ENCODE data around the gene ARID5B. TPM values are rescaled to one million over a fixed set of nuclear protein-coding genes. Genes with fewer than 3 reads are reported as not detected.

ARID5B gene
- total RNA-seq, 1 donor from 2014 or later = 51.4 TPM

- no peak for DNase-seq (ENCODE audit: low spot score in 2 of 2, unreplicated experiment in 2 of 2)
- Mint-ChIP-seq H3K27ac (peak overlapping the region; percentile 93), H3K36me3 (peaks cover 13% of the 10 kb centered on the region), H3K27me3 (ENCODE audit: low read depth) (no peaks in the 10 kb centered on the region), H3K9me3 (no peaks in the 10 kb centered on the region), H3K4me1 (peaks cover 51% of the 10 kb centered on the region), H3K4me3 (no peak overlapping the region)
- no peak for TF ChIP-seq CTCF (IDR thresholded peaks at IDR 0.05; ENCODE audit: unreplicated experiment)
Observed at GRCh38 chr10:62016623-62017490, 115.4 kb downstream of the ARID5B start.

- no peak for TF ChIP-seq CTCF (IDR thresholded peaks at IDR 0.05; ENCODE audit: unreplicated experiment)
Observed at GRCh38 chr10:62017491-62017870, 116.0 kb downstream of the ARID5B start.

GRCh38 chr10:62018131-62018911, 116.8 kb downstream of the ARID5B start:
- Mint-ChIP-seq H3K4me1 (peaks cover 61% of the 10 kb centered on the region), H3K9me3 (peaks cover 8% of the 10 kb centered on the region)

More at GRCh38 chr10:62017491-62017870, 116.0 kb downstream of the ARID5B start:
- Mint-ChIP-seq H3K36me3 (peaks cover 10% of the 10 kb centered on the region), H3K4me3 (no peak overlapping the region), H3K27me3 (ENCODE audit: low read depth) (no peaks in the 10 kb centered on the region), H3K27ac (peak overlapping the region; percentile 93), H3K9me3 (no peaks in the 10 kb centered on the region), H3K4me1 (peaks cover 52% of the 10 kb centered on the region)
- DNase-seq (ENCODE audit: low spot score in 2 of 2, unreplicated experiment in 2 of 2) = no peak

GRCh38 chr10:62019013-62019684, 117.7 kb downstream of the ARID5B start:
- no peak for DNase-seq (ENCODE audit: low spot score in 2 of 2, unreplicated experiment in 2 of 2)
- no peaks in the 10 kb centered on the region for H3K27me3 Mint-ChIP-seq (ENCODE audit: low read depth)
- no peak for TF ChIP-seq CTCF (IDR thresholded peaks at IDR 0.05; ENCODE audit: unreplicated experiment)
- peaks cover 11% of the 10 kb centered on the region for H3K9me3 Mint-ChIP-seq
- H3K36me3 Mint-ChIP-seq = peaks cover 14% of the 10 kb centered on the region
- peak overlapping the region; percentile 75 for H3K27ac Mint-ChIP-seq
- no peak overlapping the region for H3K4me3 Mint-ChIP-seq
- H3K4me1 Mint-ChIP-seq = peaks cover 65% of the 10 kb centered on the region

More at GRCh38 chr10:62018131-62018911, 116.8 kb downstream of the ARID5B start:
- TF ChIP-seq CTCF (IDR thresholded peaks at IDR 0.05; ENCODE audit: unreplicated experiment) = no peak
- Mint-ChIP-seq H3K27me3 (ENCODE audit: low read depth) (no peaks in the 10 kb centered on the region), H3K27ac (peak overlapping the region; percentile 83), H3K4me3 (no peak overlapping the region), H3K36me3 (peaks cover 18% of the 10 kb centered on the region)
- no peak for DNase-seq (ENCODE audit: low spot score in 2 of 2, unreplicated experiment in 2 of 2)

GRCh38 chr10:62019685-62020359, 118.3 kb downstream of the ARID5B start:
- DNase-seq (ENCODE audit: low spot score in 2 of 2, unreplicated experiment in 2 of 2) = no peak
- no peak overlapping the region for H3K4me3 Mint-ChIP-seq
- no peak for TF ChIP-seq CTCF (IDR thresholded peaks at IDR 0.05; ENCODE audit: unreplicated experiment)
- peaks cover 11% of the 10 kb centered on the region for H3K9me3 Mint-ChIP-seq
- peaks cover 72% of the 10 kb centered on the region for H3K4me1 Mint-ChIP-seq
- no peaks in the 10 kb centered on the region for H3K27me3 Mint-ChIP-seq (ENCODE audit: low read depth)
- H3K27ac Mint-ChIP-seq = peak overlapping the region; percentile 75
- H3K36me3 Mint-ChIP-seq = peaks cover 11% of the 10 kb centered on the region
